Activated CD8-positive, alpha-beta memory T cell treated with anti-CD3 and anti-CD28 coated beads for 36 hours (primary cell): ENCODE measurements around the gene EEIG1. TPM values are rescaled to one million over a fixed set of nuclear protein-coding genes. Genes with fewer than 3 reads are reported as not detected.

Experiments used
- CTCF ChIA-PET: fragments of 350-600 bp; sonication (Branson Sonifier 250); formaldehyde crosslinking; loops from one replicate; lab custom pipeline; 2021; ENCODE audit warnings: antibody characterized with exemption; lab: Charles Lee
- POLR2A ChIA-PET: fragments of 350-600 bp; sonication (Branson Sonifier 250); formaldehyde crosslinking; loops from one replicate; lab custom pipeline; 2021; ENCODE audit warnings: antibody characterized with exemption; lab: Charles Lee
- total RNA-seq, 2 experiments: library from RNA; stranded (reverse); gene quantifications; one replicate each; pipeline ENCODE4 v1.2.3, GENCODE V29; 2021

Gene EEIG1
- total RNA-seq, 2 experiments from 2014 or later, result 47.3 to 48.5 TPM

DNA sequence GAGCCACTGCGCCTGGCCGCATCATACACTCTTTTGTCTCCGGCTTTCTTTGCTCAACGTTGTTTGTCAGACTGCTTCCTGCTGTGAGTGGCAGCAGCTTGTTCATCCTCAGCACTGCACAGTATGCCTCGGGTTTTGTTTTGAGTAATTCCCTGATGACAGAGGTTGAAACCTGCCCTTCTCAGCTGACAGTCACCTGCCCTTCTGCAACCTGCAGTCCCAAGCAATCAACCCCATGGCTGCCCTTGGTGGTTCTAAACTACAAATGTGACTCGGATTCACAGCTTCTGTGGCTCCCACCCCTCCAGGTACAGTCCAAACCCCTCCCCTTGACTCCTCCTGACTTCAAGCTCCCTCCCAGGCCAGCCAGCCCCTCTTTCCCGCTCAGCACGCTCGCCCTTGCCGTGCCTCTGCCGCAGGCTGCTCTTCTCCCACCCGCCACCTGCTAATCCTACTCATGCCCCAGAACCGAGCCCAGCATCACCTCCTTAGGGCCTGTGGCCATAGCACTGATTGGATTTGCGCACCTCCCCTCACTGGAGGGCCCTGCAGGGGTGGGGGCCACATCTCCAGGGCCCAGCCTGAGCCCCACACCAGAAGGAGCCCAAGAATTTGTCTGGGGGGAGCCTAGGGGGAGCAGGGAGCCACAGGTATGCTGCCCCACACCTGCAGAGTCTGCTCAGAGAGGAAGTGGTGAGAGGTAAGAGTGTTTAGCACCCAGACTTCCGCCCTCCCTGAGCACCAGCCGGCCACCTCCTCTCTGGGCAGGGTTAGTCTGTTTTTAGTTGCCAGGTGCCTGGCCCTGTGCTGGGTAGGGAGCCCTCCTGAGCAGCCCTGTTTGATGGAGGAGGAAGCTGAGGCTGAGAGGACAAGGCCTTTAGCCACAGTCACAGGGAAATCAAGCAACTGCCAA is 10.1 kb downstream of the EEIG1 start:
- POLR2A ChIA-PET, result interaction anchor here (0.6 to 2.7 kb wide), 8 partner anchors 8 to 197 kb away, joined by 4 to 18 read pairs (median 6); partner anchors contain the start of gene EEIG1
- CTCF ChIA-PET, result interaction anchor here (0.6 to 9.1 kb wide), 8 partner anchors 9 to 63 kb away, joined by 3 to 50 read pairs (median 6); partner anchors contain the start of gene EEIG1

DNA sequence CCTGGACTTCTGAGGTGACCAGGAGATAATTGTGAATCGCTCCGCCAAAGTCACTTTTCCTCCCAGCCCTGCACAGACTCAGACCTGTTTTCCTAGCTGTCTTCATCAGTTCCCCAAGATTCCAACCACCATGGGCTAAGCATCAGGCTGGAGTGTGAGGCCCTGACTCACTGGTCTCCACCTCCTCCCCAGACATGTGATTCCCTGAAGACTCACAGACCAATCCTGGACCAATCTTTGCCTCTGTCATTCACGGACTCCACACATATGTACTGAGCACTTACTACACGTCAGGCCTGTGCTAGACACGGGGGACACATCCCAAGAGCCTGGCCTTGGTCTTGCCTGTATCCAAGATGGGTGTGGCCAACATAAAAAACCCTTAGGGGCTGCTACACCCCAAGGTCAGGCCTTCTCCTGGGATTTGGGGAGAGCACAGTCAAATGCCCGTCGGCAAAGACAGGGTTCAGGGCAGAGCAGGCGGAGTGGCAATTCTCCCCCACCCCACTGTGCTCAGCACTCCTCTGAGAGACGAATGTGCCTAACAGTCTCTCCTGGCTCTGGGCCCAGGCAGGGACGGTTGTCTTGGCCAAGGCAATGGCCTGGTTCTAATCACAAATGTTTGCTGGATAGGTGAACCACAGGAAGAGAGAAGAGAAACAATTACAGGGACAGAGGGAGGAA is 11.9 kb downstream of the EEIG1 start:
- ChIA-PET CTCF (interaction anchor here (1.5 to 2.2 kb wide), 2 partner anchors 20 to 66 kb away, joined by 3 to 13 read pairs; no protein-coding TSS in a partner anchor), POLR2A (no interaction called here)

DNA sequence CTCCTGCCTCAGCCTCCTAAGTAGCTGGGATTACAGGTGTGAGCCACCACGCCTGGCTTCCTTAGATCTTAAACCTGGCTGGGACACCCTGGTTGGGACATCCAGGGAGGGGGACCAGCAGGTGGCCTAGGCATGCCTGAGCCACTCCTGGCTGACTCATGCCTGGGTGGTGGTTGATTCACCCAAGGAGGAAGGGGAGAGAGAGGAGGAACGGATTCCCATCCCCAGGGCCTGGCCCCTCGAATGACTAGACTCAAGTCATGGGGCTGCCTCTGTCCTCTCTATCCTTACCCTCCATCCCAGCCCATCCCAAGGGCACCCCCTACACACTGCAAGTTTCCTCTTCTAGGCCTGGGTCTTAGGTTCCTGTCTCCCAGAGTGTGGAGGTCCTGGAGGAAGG is 12.7 kb downstream of the EEIG1 start:
- ChIA-PET POLR2A (no interaction called here), CTCF (interaction anchor here (0.7 to 2.2 kb wide), 4 partner anchors 26 to 661 kb away, joined by 3 to 13 read pairs (median 4); no protein-coding TSS in a partner anchor)

DNA sequence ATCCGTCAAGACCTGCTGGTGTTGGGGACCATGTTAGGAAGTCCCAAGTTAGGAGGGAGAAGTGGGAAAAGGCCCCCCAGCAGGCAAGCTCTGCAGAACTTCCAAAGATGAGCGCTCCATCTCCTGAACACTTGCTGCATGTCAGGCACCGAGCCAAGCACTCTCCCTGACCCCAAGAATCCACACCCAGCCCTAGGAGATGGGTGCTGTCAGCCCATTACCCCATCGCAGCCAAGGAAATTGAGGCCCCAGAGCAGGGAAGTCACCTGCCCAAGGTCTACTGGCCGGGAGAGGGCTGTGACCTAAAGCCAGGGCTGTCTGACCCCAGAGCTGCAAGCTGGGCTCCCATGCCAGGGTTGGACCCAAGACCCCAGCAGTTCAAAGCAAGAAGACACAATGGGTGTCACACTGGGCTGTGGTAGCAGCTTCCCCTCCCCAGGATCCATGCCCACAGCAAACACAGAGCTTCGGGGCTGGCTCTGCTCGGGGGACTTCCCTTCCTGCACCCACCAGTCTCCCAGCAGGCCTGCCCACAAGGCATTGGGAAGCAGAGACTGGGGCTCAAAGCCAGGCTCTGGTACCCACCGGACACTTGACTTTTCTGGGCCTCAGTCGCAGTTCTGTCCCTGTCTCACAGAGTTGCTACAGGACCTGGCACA is 13.5 kb downstream of the EEIG1 start:
- POLR2A ChIA-PET, result no interaction called here
- CTCF ChIA-PET, result interaction anchor here (0.7 to 2.2 kb wide), 4 partner anchors 25 to 662 kb away, joined by 3 to 13 read pairs (median 4); no protein-coding TSS in a partner anchor

DNA sequence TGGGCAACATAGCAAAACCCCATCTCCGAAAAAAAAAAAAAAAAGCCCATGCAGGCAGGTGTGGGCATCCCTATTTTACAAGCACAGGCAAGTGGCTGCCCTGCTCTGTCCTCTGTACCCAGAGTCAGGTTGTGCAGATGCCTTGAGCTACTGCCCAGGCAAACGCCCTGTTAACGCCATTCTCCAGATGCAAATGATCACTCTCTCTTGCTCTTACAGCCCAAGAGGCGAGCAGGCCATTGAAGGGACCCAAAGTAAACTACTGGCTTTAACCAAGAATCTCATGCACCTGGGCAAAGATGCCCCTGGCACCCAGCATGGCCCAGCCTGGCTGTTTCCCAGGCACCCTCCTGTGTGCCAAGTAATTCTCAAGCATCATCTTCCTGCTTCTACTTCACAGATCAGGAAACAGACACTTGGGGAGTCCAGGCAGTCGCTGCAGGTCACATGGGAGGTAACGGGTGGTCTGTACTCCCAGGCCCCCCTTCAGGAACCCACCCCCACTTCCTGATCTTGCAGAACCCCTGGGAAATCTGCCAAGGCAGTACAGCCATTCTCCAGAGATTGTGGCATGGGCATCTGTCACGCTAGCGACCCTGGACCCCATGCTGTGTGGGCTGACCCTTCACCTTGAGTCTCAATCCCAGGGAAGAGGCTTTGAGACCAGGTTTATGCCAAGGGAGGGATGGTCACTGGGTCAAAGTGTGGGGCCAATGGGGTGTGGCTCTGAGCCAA is 14.2 kb downstream of the EEIG1 start:
- POLR2A ChIA-PET, result no interaction called here

DNA sequence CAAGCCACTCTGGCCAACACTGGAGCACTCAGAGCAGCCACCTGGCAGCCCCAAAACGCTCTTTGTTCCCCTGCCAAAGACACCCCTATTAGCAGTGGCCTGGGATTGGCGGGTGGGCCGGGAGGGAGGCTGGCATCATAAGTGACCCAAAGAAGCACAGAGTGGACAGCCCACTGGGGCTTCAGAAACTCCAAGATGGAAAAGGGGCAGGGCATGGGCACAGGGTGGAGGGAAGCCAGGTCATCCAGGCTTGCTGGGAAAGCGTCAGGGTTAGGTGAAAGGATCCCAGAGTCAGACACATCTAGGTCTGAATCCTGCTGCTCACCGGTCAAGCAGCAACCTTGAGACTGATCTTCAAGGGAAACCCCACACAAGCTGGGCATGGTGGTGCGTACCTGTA is 14.8 kb downstream of the EEIG1 start:
- POLR2A ChIA-PET, result no interaction called here
- CTCF ChIA-PET, result interaction anchor here (1.2 to 1.9 kb wide), 2 partner anchors 11 to 22 kb away, joined by 6 to 11 read pairs; no protein-coding TSS in a partner anchor

More for the DNA sequence above, 14.2 kb downstream of the EEIG1 start:
- CTCF ChIA-PET, result interaction anchor here (1.1 to 2.2 kb wide), 4 partner anchors 11 to 68 kb away, joined by 3 to 13 read pairs (median 8); no protein-coding TSS in a partner anchor

DNA sequence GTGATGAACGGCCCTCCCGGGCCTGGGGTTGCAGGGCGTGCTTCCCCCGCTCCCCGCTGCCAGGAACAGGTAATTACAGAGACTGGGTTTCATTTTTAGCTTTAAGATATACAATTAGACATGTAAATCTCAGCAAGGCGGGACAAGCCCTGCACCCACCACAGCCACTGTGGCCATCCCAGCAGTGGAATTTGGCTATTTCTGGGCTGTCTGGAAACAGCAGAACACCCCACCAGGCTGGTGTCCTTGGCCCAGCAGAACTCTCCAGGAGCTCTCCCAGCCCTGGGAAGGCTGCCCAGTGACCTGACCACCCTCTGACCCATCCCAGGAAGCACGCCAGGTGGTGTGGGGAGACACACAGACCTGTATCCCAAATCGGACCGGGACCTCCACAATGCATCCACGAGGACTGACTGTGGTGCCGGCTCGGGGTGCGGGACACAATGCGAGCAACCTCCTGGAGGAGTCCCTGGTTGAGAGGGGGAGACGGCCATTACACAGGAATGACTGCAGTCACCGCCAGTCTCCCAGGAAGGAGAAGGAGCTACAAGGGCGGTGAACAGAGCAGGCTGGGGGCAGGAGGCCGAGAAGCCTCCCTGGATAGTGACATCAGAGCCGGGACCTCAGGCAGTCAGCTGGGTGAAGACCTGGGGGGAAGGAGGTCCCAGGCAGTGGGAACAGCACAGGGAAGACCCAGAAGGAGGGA is 17.3 kb downstream of the EEIG1 start:
- CTCF ChIA-PET, result interaction anchor here (1.0 to 1.5 kb wide), 3 partner anchors 8 to 71 kb away, joined by 3 to 6 read pairs (median 3); no protein-coding TSS in a partner anchor
- POLR2A ChIA-PET, result interaction anchor here (1.1 kb wide), 1 partner anchor 8 kb away, joined by 3 read pairs; no protein-coding TSS in a partner anchor

DNA sequence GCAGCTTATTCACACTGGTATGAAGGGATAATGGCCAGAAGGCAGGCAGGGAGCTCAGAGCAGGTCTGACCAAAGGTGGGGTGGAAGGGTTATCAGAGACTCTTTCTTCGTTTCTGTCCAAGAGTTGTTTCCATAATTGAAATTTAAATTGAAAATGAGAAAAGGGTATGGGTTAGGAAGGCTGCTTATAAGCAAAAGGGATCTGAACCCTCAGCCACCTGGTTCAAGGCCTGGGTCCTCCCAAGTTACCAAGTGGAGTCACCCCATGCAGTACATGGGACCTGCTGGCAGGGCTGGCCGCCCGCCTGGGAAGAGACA is 17.8 kb downstream of the EEIG1 start:
- POLR2A ChIA-PET, result no interaction called here
- CTCF ChIA-PET, result interaction anchor here (1.0 to 1.5 kb wide), 4 partner anchors 8 to 71 kb away, joined by 3 to 6 read pairs (median 3); no protein-coding TSS in a partner anchor

DNA sequence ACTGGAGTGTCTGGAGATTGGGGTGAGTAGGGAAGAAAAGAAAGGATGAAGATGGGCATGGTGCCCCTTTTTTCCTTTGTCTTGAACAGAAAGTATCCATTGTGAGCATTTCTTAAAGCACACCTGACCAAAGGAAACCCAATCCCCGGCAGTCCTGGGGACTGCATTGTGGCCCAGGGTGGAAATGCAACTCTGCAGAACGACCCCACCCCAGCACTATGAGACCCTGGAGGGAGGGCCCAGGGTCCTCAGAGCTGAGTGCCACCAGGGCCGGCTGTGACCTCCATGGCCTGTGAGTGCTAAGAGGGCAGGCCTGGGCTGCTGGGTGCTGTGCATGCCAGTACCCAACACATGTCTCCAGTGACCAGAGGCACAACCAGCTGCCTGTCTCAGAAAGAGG is 18.5 kb downstream of the EEIG1 start:
- ChIA-PET CTCF (interaction anchor here (1.1 to 2.4 kb wide), 5 partner anchors 9 to 72 kb away, joined by 3 to 12 read pairs (median 3); no protein-coding TSS in a partner anchor), POLR2A (no interaction called here)

DNA sequence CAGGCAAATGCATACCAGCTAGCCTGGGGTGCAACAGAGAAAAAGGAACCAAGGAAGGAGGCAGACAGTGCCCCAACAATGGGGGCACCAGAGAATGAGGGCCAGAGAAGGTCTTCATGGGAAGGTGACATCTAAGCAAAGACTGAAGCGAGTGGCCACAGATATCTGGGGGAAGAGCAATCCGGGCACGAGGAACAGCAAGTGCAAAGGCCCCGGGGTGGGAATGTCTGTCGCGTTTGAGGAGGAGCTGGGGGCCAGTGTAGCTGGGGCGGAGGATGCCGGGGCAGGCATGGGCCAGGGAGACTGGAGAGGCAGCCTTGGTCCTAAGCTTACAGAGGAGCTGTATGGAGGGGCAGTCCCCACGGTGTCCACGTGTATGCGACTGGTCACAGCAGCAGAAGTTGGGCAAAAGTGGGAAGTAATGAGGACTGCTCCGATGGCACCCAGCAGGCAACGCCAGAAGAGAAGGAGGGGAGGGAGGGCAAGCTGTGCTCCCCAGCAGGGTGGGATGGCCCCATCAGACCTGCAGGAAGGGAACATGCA is 19.1 kb downstream of the EEIG1 start:
- POLR2A ChIA-PET, result no interaction called here
- CTCF ChIA-PET, result interaction anchor here (1.1 to 2.4 kb wide), 4 partner anchors 9 to 18 kb away, joined by 3 to 12 read pairs (median 4); no protein-coding TSS in a partner anchor

DNA sequence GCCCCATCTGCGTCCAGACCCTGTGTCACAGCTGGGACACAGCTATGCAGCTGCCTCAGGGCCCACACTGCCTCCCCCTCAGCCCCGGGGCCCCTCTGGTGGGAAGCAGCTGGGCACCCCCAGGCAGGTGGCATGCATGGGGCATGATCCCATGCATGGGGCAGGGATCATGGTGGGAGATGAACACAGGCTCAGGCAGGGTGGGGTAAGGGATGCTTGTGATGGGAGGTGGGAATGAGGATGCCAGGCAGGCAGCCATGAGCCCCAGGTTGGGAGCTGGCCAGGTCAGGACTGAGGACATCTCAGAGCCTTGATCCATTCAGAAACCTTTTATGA is 19.7 kb downstream of the EEIG1 start:
- CTCF ChIA-PET, result interaction anchor here (1.1 to 2.4 kb wide), 3 partner anchors 9 to 17 kb away, joined by 3 to 12 read pairs (median 4); no protein-coding TSS in a partner anchor
- POLR2A ChIA-PET, result interaction anchor here (1.1 kb wide), 1 partner anchor 19 kb away, joined by 4 read pairs; the partner anchor contains the start of gene EEIG1

DNA sequence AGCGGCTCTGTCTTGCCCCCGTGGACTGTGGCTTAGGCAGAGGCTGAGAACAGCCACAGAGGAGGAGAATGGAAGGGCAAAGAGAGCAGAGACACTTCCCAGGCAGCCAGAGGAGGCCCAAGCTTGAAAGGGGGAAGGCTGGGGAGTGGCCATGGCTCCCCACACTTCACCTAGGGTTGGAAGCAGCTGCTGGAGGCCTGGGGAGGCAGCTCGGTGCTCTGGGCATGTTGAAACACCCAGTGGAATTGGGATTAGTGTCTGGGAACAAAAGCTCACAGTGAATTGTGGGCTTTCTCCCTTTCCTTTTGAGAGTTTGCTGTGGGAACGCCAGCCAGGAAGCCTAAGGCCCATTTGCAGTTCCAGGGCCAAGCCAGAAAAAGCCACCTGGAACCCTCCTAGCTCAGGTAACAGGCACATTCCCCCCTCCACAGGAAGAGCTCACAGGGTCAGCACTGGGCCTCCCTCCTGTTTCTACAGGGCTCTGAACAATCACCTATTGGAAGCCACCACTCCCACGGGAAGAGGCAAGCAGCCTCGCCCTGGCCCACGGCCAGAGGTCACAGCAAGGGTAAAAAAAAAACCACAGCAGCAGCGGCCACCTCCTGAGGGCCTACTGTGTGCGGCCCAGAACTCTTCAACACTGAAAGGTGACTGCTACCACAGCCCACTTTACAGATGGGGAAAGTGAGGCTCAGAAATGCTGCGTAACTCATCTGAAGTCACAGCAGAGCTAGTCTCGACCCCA is 20.2 kb downstream of the EEIG1 start:
- CTCF ChIA-PET, result interaction anchor here (1.2 to 2.4 kb wide), 2 partner anchors 10 to 17 kb away, joined by 4 to 12 read pairs; no protein-coding TSS in a partner anchor
- POLR2A ChIA-PET, result interaction anchor here (0.5 to 1.1 kb wide), 2 partner anchors 20 to 301 kb away, joined by 3 to 4 read pairs; partner anchors contain the start of gene EEIG1

DNA sequence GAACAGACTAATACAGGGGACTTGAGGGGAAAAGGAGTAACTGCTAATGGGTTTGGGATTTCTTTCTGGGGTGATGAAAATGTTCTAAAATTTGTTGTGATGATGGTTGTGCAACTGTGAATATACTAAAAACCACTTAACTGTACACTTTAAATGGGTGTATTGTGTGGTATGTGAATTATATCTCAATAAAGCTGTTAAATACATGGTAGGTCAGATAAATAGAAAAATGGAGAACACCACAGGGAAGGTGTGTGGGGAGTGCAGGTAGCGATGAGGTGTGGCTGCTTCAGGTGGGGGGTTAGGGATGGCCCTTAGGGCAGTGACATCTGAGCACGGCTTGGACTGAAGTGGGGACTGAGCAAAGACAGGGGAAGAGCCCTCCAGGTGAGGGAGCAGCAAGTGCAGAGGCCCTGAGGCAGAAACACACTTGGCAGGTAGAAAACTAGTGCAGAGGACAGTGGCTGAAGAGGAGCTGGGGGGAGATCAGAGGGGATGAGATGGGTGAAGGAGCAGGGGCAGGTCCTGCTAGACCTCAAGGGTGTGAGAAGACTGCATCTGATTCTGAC is 20.9 kb downstream of the EEIG1 start:
- POLR2A ChIA-PET, result interaction anchor here (1.1 kb wide), 1 partner anchor 20 kb away, joined by 4 read pairs; the partner anchor contains the start of gene EEIG1
- CTCF ChIA-PET, result interaction anchor here (0.6 to 2.0 kb wide), 2 partner anchors 18 to 86 kb away, joined by 4 to 10 read pairs; no protein-coding TSS in a partner anchor

DNA sequence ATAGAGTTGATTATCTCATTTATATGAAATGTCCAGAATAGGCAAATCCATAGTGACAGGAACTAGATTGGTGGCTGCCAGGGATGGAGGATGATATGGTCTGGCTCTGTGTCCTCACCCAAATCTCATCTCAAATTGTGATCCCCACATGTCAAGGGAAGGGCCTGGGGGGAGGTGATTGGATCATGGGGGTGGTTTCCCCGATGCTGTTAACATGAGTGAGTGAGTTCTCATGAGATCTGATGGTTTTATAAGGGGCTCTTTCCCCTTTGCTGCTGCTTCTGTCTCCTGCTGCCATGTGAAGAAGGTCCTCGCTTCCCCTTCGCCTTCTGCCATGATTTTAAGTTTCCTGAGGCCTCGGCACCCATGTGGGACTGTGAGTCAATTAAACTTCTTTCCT is 21.4 kb downstream of the EEIG1 start:
- ChIA-PET POLR2A (no interaction called here), CTCF (interaction anchor here (0.6 to 2.0 kb wide), 3 partner anchors 15 to 87 kb away, joined by 3 to 10 read pairs (median 4); no protein-coding TSS in a partner anchor)

DNA sequence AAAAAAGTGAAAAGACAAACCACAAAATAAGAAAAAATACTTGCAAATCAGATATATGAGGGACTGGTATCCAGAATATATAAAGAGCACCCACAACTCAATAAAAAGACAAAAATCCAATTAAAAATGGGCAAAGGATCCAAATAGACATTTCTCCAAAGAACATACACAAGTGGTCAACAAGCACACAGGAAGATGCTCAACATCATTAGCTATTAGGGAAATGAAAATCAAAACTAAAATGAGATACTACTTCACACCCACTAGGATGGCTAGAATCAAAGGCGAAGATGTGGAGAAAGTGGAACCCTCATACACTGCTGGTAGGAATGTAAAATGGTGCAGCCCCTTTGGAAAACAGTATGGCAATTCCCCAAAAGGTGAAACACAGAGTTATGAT is 22.1 kb downstream of the EEIG1 start:
- ChIA-PET POLR2A (no interaction called here), CTCF (interaction anchor here (0.9 to 2.0 kb wide), 5 partner anchors 15 to 76 kb away, joined by 3 to 10 read pairs (median 3); no protein-coding TSS in a partner anchor)
